B cell (primary cell): ENCODE results near the gene MFSD6L. TPM values are rescaled to one million over a fixed set of nuclear protein-coding genes. Genes with fewer than 3 reads are reported as not detected.

Source experiments
- ATAC-seq: fragments of 200-7000 bp; cut with Tn5 transposase; one replicate; pipeline ENCODE4 v1.10.0; 2021; ENCODE audit warnings: low read depth, mild to moderate bottlenecking, moderate number of reproducible peaks, moderate library complexity
- CTCF ChIA-PET: fragments of 350-600 bp; sonication (Branson Sonifier 250); formaldehyde crosslinking; loops from one replicate; lab custom pipeline; 2021; ENCODE audit warnings: antibody characterized with exemption, inconsistent platforms; lab: Charles Lee
- POLR2A ChIA-PET: fragments of 350-600 bp; sonication (Branson Sonifier 250); formaldehyde crosslinking; loops from one replicate; lab custom pipeline; 2021; ENCODE audit warnings: antibody characterized with exemption; lab: Charles Lee
- DNase-seq: peaks from one replicate; pipeline ENCODE4 v3.0.0; 2013
- H2AFZ ChIP-seq: 2 replicates; pipeline ENCODE4 v1.6.1; 2012; ENCODE audit warnings: mild to moderate bottlenecking, low read depth, low read length; ENCODE audit not compliant: insufficient read depth, poor library complexity, severe bottlenecking
- H3K27ac ChIP-seq, 2 donors: 1 replicate in 1 of 2; 2 replicates in 1 of 2; pipeline ENCODE4 v1.5.1; 2012 to 2013; ENCODE audit warnings: low read length in 2 of 2, mild to moderate bottlenecking in 2 of 2, moderate library complexity in 1 of 2
- H3K27me3 ChIP-seq, 4 experiments: fragments of 200-600 bp in 1 of 4; sonication (generic) in 1 of 4; replicated peaks in 1 of 4; 1 replicate in 2 of 4; 2 replicates in 2 of 4; pipeline versions ENCODE4 v1.6.1 to v1.7.0; 2013 to 2016; ENCODE audit warnings: low read length in 3 of 4, mild to moderate bottlenecking in 2 of 4, mixed read lengths in 1 of 4, moderate library complexity in 1 of 4; ENCODE audit not compliant: insufficient read depth in 4 of 4, control insufficient read depth in 3 of 4; ENCODE audit errors: control extremely low read depth in 1 of 4
- H3K36me3 ChIP-seq, 2 experiments: replicated peaks in 1 of 2; 1 replicate in 1 of 2; 2 replicates in 1 of 2; pipeline versions ENCODE4 v1.6.1 to v1.7.1; 2013; ENCODE audit warnings: low read length in 1 of 2; ENCODE audit not compliant: insufficient read depth in 2 of 2, control insufficient read depth in 1 of 2; ENCODE audit errors: control extremely low read depth in 1 of 2, extremely low read depth in 1 of 2
- H3K4me1 ChIP-seq, 2 donors: fragments of 200-600 bp in 1 of 2; sonication (generic) in 1 of 2; 1 replicate in 1 of 2; 2 replicates in 1 of 2; pipeline versions ENCODE4 v1.5.1 to v1.6.1; 2013 to 2017; ENCODE audit warnings: low read length in 2 of 2; ENCODE audit not compliant: control insufficient read depth in 2 of 2, insufficient read depth in 2 of 2
- H3K4me2 ChIP-seq: replicated peaks from 2 replicates; pipeline ENCODE3; 2012; ENCODE audit warnings: mild to moderate bottlenecking, low read depth, low read length; ENCODE audit not compliant: poor library complexity, severe bottlenecking
- H3K4me3 ChIP-seq, 5 experiments: fragments of 200-600 bp in 1 of 5; sonication (generic) in 1 of 5; 1 replicate in 3 of 5; 2 replicates in 2 of 5; pipeline versions ENCODE4 v1.5.1 to v1.7.0; 2011 to 2016; ENCODE audit warnings: low read length in 4 of 5, mild to moderate bottlenecking in 4 of 5, low read depth in 2 of 5, control low read depth in 1 of 5, moderate library complexity in 1 of 5; ENCODE audit not compliant: insufficient read depth in 1 of 5; ENCODE audit errors: control extremely low read depth in 1 of 5, extremely low read depth in 1 of 5
- H3K79me2 ChIP-seq: fragments of 200-600 bp; sonication (generic); one replicate; pipeline ENCODE4 v1.6.0; 2016; ENCODE audit warnings: low read length; ENCODE audit not compliant: control insufficient read depth, insufficient read depth
- H3K9ac ChIP-seq: fragments of 200-600 bp; sonication (generic); 2 replicates; pipeline ENCODE4 v1.6.1; 2017; ENCODE audit warnings: mild to moderate bottlenecking, low read length, moderate library complexity
- H3K9me3 ChIP-seq, 3 donors: one replicate each; pipeline versions ENCODE4 v1.6.1 to v1.7.1; 2013; ENCODE audit warnings: low read length in 2 of 3; ENCODE audit not compliant: control insufficient read depth in 2 of 3, insufficient read depth in 1 of 3; ENCODE audit errors: control extremely low read depth in 1 of 3
- H4K20me1 ChIP-seq: 2 replicates; pipeline ENCODE4 v1.6.0; 2012; ENCODE audit warnings: mild to moderate bottlenecking, low read length; ENCODE audit not compliant: insufficient read depth, control insufficient read depth, poor library complexity, severe bottlenecking
- H3K27ac Mint-ChIP-seq: one replicate; pipeline ENCODE4 v1.8.0; 2021; ENCODE audit warnings: mixed read lengths
- H3K27me3 Mint-ChIP-seq: one replicate; pipeline ENCODE4 v1.8.0; 2021; ENCODE audit warnings: mixed read lengths
- H3K4me1 Mint-ChIP-seq: one replicate; pipeline ENCODE4 v1.8.0; 2021; ENCODE audit warnings: mixed read lengths
- H3K4me3 Mint-ChIP-seq: one replicate; pipeline ENCODE4 v1.8.0; 2021; ENCODE audit warnings: mixed read lengths
- H3K9me3 Mint-ChIP-seq: one replicate; pipeline ENCODE4 v1.8.0; 2022; ENCODE audit warnings: mixed read lengths; ENCODE audit not compliant: insufficient read depth
- EZH2 ChIP-seq: IDR thresholded peaks from 2 replicates; pipeline ENCODE4 v1.6.1; 2012; ENCODE audit warnings: borderline replicate concordance, low read depth, mild to moderate bottlenecking, moderate library complexity, low read length; ENCODE audit not compliant: insufficient read depth, poor library complexity, severe bottlenecking
- WGBS: methylation state at CpG from one replicate; pipeline ENCODE4 v1.1.5; 2013; ENCODE audit warnings: missing lambda C conversion rate; ENCODE audit not compliant: insufficient coverage; 5-methylcytosine and 5-hydroxymethylcytosine counted together
- intact Hi-C: fragments of 100-400 bp; cut with micrococcal nuclease; formaldehyde crosslinking; loops from one replicate; pipeline ENCODE4 v1.10.0; 2022
- polyA plus RNA-seq: library from polyadenylated mRNA; depleted of rRNA; stranded (reverse); fragments of >200 nt; gene quantifications from 2 replicates; pipeline ENCODE4 v1.2.3, GENCODE V29; 2012
- total RNA-seq, 2 donors: library from RNA; stranded (reverse); fragments of 120-200 nt in 1 of 2; gene quantifications; 1 replicate in 1 of 2; 2 replicates in 1 of 2; pipeline versions ENCODE4 v1.2.3 to v1.2.4, GENCODE V29; 2013 to 2022
- TF ChIP-seq, protein P1 (sequence below): fragments of 200-600 bp; IDR thresholded peaks from one replicate; pipeline ENCODE4 v1.8.0; 2022; ENCODE audit warnings: antibody characterized with exemption, mild to moderate bottlenecking

MFSD6L gene
- total and polyA plus RNA-seq, 2 donors (not counting 1 experiment from before 2014, with no cell fraction given): 0.24 to 0.37 TPM

DNA sequence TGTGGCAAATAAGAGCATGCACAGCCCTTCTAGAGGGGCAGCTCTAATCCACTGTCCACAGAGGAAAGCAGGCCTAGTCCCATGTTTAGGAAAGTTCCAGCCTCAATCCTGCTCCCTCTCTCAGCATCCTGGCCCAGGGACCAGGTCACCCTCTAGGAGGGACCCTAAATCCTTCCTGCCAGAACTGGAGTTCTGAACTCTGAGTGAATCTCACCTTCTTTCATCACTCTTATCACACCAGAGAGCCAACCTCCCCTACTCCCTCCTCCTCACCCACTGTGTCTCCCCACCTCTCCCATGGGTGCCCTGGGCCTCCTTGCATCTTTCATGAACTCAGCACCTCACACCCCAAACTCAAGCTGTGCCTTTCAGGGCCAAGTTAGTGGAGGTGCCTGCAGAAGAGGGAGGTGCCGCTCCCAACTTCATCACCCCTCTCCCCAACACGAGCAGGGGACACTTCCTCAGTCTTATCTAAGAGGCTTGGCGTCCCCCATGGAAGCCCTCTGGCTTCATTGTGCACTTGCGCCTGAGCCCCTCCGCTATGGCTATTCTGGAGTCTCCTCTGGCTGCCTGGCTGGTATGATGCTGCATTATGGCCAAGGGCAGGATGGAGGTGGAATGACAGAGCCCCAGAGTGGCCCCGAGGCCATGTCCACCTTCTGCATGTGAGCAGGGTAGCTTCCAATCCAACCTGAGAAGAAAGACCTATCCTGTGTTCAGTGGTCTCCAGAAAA lies 36.6 kb upstream of the MFSD6L start:
- 94% methylated on average over 4 of the region's 6 CpGs for WGBS
- H3K36me3 ChIP-seq: peaks cover 0 to 2% of the 10 kb centered on the region in 2 experiments
- H3K27ac Mint-ChIP-seq: no peak overlapping the region

GRCh38 chr17:8835106-8835505 lies 35.9 kb upstream of the MFSD6L start:
- 93% methylated on average over 14 of the region's 14 CpGs for WGBS
- no peaks in the 10 kb centered on the region for H4K20me1 ChIP-seq
- CTCF ChIA-PET: interaction anchor here (1.3 to 2.2 kb wide), 2 partner anchors 50 to 60 kb away, joined by 3 to 7 read pairs; no protein-coding TSS in a partner anchor

More for the DNA sequence above, 36.6 kb upstream of the MFSD6L start:
- Histone ChIP-seq H4K20me1 (no peaks in the 10 kb centered on the region), H3K27ac (no peak overlapping the region), H2AFZ (no peak overlapping the region), H3K4me3 (no peak overlapping the region), H3K9me3 (peaks cover 0 to 11% (median 0%) of the 10 kb centered on the region in 3 donors), H3K9ac (no peak overlapping the region), H3K27me3 (no peaks in the 10 kb centered on the region), H3K79me2 (no peaks in the 10 kb centered on the region), H3K4me1 (no peaks in the 10 kb centered on the region), H3K4me2 (no peak overlapping the region)
- POLR2A ChIA-PET: no interaction called here
- DNase-seq (no peak), ATAC-seq (no peak)
- CTCF ChIA-PET: interaction anchor here (1.3 kb wide), 2 partner anchors 11 to 59 kb away, joined by 3 read pairs; no protein-coding TSS in a partner anchor
- TF ChIP-seq, protein P1, sequence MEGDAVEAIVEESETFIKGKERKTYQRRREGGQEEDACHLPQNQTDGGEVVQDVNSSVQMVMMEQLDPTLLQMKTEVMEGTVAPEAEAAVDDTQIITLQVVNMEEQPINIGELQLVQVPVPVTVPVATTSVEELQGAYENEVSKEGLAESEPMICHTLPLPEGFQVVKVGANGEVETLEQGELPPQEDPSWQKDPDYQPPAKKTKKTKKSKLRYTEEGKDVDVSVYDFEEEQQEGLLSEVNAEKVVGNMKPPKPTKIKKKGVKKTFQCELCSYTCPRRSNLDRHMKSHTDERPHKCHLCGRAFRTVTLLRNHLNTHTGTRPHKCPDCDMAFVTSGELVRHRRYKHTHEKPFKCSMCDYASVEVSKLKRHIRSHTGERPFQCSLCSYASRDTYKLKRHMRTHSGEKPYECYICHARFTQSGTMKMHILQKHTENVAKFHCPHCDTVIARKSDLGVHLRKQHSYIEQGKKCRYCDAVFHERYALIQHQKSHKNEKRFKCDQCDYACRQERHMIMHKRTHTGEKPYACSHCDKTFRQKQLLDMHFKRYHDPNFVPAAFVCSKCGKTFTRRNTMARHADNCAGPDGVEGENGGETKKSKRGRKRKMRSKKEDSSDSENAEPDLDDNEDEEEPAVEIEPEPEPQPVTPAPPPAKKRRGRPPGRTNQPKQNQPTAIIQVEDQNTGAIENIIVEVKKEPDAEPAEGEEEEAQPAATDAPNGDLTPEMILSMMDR: no peak
- no peak for TF ChIP-seq EZH2
- no peaks in the 10 kb centered on the region for H3K9me3 Mint-ChIP-seq
- H3K4me1 Mint-ChIP-seq: no peaks in the 10 kb centered on the region
- H3K27me3 Mint-ChIP-seq: no peaks in the 10 kb centered on the region
- intact Hi-C loops: no loop called here
- H3K4me3 Mint-ChIP-seq: no peak overlapping the region

More at GRCh38 chr17:8835106-8835505, 35.9 kb upstream of the MFSD6L start:
- no peak overlapping the region for H3K27ac ChIP-seq
- no peaks in the 10 kb centered on the region for H3K27me3 Mint-ChIP-seq
- H3K4me3 ChIP-seq: no peak overlapping the region
- H3K9ac ChIP-seq: no peak overlapping the region
- H3K4me3 Mint-ChIP-seq: no peak overlapping the region
- no peaks in the 10 kb centered on the region for H3K27me3 ChIP-seq
- no peaks in the 10 kb centered on the region for H3K4me1 Mint-ChIP-seq
- peaks cover 0 to 11% (median 0%) of the 10 kb centered on the region in 3 donors for H3K9me3 ChIP-seq
- H3K27ac Mint-ChIP-seq: no peak overlapping the region
- H2AFZ ChIP-seq: no peak overlapping the region
- no peak overlapping the region for H3K4me2 ChIP-seq
- TF ChIP-seq EZH2: no peak
- TF ChIP-seq, protein P1: no peak
- H3K36me3 ChIP-seq: peaks cover 0 to 2% of the 10 kb centered on the region in 2 experiments
- no peaks in the 10 kb centered on the region for H3K4me1 ChIP-seq
- POLR2A ChIA-PET: no interaction called here
- intact Hi-C loops: no loop called here
- H3K79me2 ChIP-seq: no peaks in the 10 kb centered on the region
- H3K9me3 Mint-ChIP-seq: no peaks in the 10 kb centered on the region
- DNase-seq (no peak), ATAC-seq (no peak)
